SU-DHL-6 (cell line): ENCODE results near the gene NDUFB10.

Experiments
- EZH2phosphoT487 ChIP-seq: fragments of 200-600 bp; sonication (generic), shearing (Covaris generic); conservative IDR thresholded peaks from 2 replicates; pipeline ENCODE4 v1.6.1; 2018; ENCODE audit warnings: mild to moderate bottlenecking, antibody characterized with exemption, low read length, moderate library complexity, mixed read lengths
- TF ChIP-seq, protein P1 (sequence below): fragments of 200-600 bp; sonication (generic); IDR thresholded peaks from one replicate; pipeline ENCODE4 v1.5.1; 2017; ENCODE audit warnings: antibody characterized with exemption, mild to moderate bottlenecking, low read length, moderate library complexity; ENCODE audit not compliant: insufficient read depth, poor library complexity, severe bottlenecking

GRCh38 chr16:1984347-1985225 is 25.2 kb downstream of the NDUFB10 start:
- TF ChIP-seq, protein P1, sequence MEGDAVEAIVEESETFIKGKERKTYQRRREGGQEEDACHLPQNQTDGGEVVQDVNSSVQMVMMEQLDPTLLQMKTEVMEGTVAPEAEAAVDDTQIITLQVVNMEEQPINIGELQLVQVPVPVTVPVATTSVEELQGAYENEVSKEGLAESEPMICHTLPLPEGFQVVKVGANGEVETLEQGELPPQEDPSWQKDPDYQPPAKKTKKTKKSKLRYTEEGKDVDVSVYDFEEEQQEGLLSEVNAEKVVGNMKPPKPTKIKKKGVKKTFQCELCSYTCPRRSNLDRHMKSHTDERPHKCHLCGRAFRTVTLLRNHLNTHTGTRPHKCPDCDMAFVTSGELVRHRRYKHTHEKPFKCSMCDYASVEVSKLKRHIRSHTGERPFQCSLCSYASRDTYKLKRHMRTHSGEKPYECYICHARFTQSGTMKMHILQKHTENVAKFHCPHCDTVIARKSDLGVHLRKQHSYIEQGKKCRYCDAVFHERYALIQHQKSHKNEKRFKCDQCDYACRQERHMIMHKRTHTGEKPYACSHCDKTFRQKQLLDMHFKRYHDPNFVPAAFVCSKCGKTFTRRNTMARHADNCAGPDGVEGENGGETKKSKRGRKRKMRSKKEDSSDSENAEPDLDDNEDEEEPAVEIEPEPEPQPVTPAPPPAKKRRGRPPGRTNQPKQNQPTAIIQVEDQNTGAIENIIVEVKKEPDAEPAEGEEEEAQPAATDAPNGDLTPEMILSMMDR: no peak
- no peak for TF ChIP-seq EZH2phosphoT487
